NCI-H1417 treated with DMSO at 0.1 percent for 48 hours (cell line): Measurements from ENCODE around the gene LHX6.
A peak's percentile ranks its signal among the peaks of the same experiment; 100 is the strongest.

Experiments
- DNase-seq: peaks from one replicate; lab custom pipeline; 2025; lab: John Stamatoyannopoulos, UW

Gene LHX6

GRCh38 chr9:122191584-122191983 lies 37.2 kb downstream of the LHX6 start:
- DNase-seq, result no peak

GRCh38 chr9:122190597-122191381 lies 38.0 kb downstream of the LHX6 start:
- DNase-seq, result no peak

- DNase-seq, result no peak
Observed at GRCh38 chr9:122188369-122188768, 40.4 kb downstream of the LHX6 start.

- DNase-seq, result no peak
Observed at GRCh38 chr9:122186777-122187470, 41.8 kb downstream of the LHX6 start.

- no peak for DNase-seq
Observed at GRCh38 chr9:122186301-122186700, 42.5 kb downstream of the LHX6 start.

GRCh38 chr9:122184551-122184950 lies 44.2 kb downstream of the LHX6 start:
- no peak for DNase-seq

GRCh38 chr9:122183501-122183900 lies 45.3 kb downstream of the LHX6 start:
- DNase-seq, result no peak

- no peak for DNase-seq
Observed at GRCh38 chr9:122180633-122181032, 48.1 kb downstream of the LHX6 start.

- DNase-seq, result no peak
Observed at GRCh38 chr9:122179690-122180074, 49.1 kb downstream of the LHX6 start.

GRCh38 chr9:122179054-122179689 lies 49.6 kb downstream of the LHX6 start:
- DNase-seq, result no peak

- DNase-seq, result no peak
Observed at GRCh38 chr9:122176916-122177315, 51.8 kb downstream of the LHX6 start.

- no peak for DNase-seq
Observed at GRCh38 chr9:122173670-122174069, 55.1 kb downstream of the LHX6 start.

GRCh38 chr9:122172131-122172530 lies 56.6 kb downstream of the LHX6 start:
- DNase-seq, result no peak

GRCh38 chr9:122168356-122168755 lies 60.4 kb downstream of the LHX6 start:
- no peak for DNase-seq

GRCh38 chr9:122164286-122164685 lies 64.5 kb downstream of the LHX6 start:
- DNase-seq, result no peak

GRCh38 chr9:122162415-122162814 lies 66.3 kb downstream of the LHX6 start:
- DNase-seq, result no peak

GRCh38 chr9:122159925-122160246 lies 68.9 kb downstream of the LHX6 start:
- DNase-seq, result no peak

GRCh38 chr9:122159026-122159924 lies 69.5 kb downstream of the LHX6 start, which contains the start of the genes MORN5 and NDUFA8:
MORN5 (plus strand) TSS chr9:122159908; CDS start chr9:122159973, 65 bp downstream.
NDUFA8 (minus strand) TSS chr9:122159779; CDS start chr9:122159677, 102 bp downstream.
- DNase-seq, result peak; percentile 99

- no peak for DNase-seq
Observed at GRCh38 chr9:122158202-122158601, 70.6 kb downstream of the LHX6 start.

- DNase-seq, result no peak
Observed at GRCh38 chr9:122155796-122156195, 73.0 kb downstream of the LHX6 start.
